Stimulated activated CD8-positive, alpha-beta memory T cell treated with anti-CD3 and anti-CD28 coated beads, Interleukin-4, amount 100 ng/mL, for 1 hour (primary cell): Measurements from ENCODE around the gene TNFAIP1.

Experiments
- DNase-seq, 2 donors: peaks; one replicate each; pipeline ENCODE4 v3.0.0-alpha.2; 2020; ENCODE audit warnings: low read depth in 2 of 2, low spot score in 1 of 2

Gene TNFAIP1

DNA sequence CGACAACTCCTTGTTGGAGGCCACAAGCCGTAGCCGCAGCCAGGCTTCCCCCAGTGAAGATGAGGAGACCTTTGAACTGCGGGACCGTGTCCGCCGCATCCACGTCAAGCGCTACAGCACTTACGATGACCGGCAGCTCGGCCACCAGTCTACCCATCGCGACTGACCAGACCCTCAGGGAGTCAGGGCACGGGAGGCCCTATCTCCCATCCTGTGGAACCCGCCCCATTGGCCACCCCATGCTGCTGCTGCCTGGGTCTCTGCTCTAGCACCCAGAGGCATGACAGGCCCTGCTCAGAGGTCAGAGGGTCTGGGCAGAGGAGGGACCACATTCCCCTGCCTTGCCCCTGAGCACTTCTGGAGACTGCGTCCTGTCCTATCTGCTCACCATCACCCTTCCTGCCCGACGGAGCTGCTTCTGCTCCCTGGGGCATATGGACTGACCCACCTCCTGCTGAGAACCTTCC lies 8.9 kb downstream of the TNFAIP1 start:
- DNase-seq: no peak

DNA sequence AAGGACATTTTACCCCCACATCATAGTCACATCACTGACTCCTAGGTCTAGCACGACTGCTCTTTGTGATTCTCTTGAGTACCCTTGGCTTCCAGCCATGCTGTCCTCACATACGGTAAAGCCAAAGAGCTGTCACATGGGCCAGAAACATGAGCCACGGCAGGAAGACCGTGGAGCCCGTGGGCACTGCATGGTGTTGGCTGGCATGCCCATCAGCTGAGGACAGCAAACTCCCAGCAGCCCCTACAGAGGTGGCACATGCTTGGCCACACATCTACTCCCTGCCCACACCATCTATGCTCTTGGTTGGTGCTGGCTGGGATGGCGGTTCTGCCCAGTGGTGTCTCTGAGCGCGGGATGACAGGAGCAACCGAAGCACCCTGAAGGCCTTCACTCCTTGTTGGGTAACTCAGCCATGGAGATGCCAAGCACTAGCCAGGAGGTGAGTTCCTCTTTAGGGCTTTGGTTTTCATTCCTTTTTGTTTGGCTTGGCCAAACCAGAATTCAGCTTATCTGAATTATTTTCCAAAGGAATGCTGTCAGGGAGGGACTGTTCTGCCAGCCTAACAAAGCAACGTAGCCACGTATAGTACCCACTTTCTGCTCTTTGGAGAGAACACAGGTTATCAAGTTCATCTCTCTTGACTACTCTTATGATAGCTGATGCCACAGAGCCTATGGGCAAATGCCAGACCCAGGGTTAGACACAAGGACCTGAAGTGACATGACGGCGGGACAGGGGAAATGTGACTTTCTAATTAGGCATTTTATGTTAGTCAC lies 10.0 kb downstream of the TNFAIP1 start:
- no peak for DNase-seq

GRCh38 chr17:28346199-28346580 lies 10.6 kb downstream of the TNFAIP1 start:
- DNase-seq: no peak

- no peak for DNase-seq
Measured at GRCh38 chr17:28346746-28347246, 11.2 kb downstream of the TNFAIP1 start.

GRCh38 chr17:28347261-28347891 lies 11.8 kb downstream of the TNFAIP1 start:
- no peak for DNase-seq

- DNase-seq: no peak
Measured at GRCh38 chr17:28348979-28349378, 13.4 kb downstream of the TNFAIP1 start.

- no peak for DNase-seq
Measured at GRCh38 chr17:28350271-28350670, 14.7 kb downstream of the TNFAIP1 start.

- DNase-seq: peak; percentile 85 to 91
Measured at GRCh38 chr17:28357061-28357900, 21.7 kb downstream of the TNFAIP1 start, which contains the start of gene POLDIP2. Gene POLDIP2 (minus strand): TSS chr17:28357527. CDS start chr17:28357448, 79 bp downstream.

DNA sequence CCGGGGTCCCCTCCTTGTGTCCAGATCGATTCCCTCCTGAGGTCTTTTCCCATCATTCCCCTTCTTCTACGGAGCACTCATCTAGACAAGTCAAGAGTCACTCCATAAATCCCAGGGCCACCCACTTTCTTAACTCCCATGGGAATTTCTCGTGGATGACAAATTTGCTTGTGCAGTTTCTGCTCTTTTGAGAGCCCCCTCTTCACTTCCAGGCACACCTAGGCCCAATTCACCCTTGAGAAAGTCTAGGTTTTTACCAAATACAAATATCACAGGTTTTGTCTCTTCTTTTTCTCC lies 22.3 kb downstream of the TNFAIP1 start:
- no peak for DNase-seq

DNA sequence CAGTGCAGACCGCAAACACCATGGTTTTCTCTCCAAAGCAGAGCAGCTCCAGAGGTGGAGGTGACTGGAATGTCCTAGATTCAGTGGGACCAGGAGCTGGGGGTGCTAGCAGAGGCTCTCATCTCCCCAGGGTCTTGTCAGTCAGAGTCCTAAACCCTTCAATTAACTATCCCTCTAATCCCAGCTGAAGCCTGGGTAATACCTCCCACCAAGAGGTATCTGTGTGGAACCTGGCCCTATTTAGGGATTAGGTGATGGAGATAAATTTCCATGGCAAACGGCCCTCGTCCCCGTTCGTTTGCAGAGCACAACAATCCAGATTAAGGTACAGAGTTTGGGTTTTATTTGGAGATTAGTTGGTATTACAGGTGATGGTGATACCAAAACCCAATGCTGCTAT lies 27.6 kb downstream of the TNFAIP1 start:
- no peak for DNase-seq

DNA sequence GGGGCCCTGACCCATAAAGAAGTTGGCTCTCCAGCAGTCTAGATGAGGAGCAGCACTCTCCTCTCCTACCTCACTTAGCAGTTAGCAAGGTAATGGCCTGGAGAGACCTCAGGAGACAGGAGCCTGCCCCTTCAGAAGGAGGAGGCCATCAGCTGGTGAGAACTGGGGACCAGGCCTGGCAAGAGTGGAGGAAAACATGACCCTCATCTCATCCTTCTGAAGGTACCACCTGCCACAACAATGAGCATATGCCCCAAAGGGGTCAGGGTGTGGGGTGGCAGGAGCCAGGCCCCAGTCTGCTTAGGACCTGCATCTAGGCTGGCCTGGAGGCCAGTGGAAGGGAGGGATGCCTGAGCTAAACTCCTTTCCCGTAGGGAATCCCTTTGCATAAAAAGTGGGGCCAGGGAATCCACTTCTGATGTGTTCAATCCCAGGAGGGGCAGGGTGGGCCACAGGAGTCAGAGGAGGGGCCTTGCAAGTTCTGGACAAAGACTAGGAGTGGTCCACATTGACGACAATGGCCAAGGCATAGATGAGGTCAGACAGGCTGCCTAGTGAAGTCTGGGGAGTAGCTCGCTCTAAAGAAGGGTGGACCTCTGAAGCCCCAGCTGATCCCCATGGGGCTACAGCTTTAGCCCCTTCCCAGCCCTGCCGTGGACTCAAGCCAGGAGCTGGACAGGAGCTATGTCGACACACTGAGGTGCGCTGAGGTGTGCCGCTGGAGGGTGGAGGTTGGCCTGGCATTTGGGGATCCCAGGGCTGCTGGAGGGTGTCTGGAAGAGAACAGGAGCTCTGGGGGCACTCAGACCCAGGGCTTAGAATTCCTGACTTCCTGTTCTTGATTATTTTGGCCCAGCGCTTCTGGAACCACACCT lies 28.5 kb downstream of the TNFAIP1 start:
- DNase-seq: no peak

DNA sequence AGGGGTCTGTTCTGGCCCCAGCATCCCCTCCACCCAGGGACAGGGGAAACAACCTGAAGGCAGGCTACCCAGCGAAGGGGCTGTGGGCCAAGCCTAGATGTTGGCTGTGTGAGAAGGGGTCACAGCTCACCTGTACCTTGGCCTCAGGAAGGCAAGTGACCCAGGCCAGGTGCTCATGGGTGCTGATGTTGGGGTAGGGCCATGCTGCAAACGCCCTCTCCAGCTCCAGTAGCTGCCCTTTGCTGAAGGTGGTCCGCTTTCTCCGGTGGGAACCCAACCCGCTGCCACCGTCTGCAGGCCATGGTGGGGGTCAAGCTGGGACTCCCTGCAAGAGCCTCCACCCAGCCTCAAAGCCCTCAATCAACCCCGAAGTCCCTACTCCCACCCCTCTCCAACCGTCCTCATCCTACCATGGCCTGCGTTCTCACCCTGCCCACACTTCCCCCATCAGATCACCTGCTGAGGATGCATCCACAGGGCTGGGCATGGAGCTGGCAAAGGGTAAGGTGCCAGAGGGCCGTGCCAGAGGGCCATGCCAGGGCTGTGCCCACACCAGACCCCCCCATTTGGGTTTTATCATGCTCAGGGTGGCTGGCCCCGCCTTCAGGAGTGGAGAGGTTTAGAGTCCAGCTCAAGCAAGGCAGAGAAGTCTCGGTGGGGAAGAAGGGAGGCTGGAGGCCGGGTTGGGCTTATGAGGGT lies 29.3 kb downstream of the TNFAIP1 start, which contains the start of gene SEBOX:
Gene SEBOX, minus strand, starts transcription at position 535 of the 699 bp plus-strand sequence. Its CDS starts 48 bp downstream, at position 487.
- DNase-seq: no peak

DNA sequence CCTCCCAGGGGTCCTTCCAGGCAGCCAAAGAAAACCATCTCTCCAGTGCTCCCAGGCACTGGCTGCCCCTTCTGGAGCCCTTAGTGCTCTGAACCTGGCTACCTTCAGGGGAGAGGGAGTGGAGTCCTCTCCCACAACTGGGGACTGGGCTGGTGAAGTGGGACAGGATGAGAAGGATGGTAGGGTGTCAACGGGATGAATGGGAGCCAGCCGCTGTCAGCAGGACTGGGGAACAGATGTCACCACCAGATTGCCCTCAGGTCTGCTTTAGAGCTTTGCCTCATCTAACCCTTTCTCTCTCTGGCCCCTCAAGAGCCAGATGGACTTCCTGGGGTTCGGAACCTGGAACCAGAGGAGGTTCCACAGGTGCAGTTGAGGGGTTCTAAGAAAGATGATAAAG lies 29.9 kb downstream of the TNFAIP1 start:
- no peak for DNase-seq

DNA sequence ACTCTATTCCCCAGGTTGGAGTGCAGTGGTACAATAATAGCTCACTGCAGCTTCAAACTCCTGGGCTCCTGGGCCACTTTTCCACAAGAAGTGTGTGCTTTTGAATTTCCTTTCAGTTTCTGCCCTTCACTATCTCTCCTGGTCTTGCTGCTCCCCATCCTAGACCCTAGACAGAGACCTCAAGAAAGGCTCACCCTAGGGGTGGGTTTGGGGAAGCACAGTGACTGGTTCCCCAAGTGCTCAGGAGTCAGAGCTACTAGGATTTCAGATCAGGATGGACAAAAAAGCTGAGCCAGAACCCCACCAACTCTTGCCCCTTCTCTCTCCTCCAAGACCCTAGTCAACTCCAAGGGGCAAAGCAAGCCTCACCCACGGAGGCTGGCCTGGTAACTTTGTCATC lies 31.0 kb downstream of the TNFAIP1 start:
- DNase-seq: no peak

DNA sequence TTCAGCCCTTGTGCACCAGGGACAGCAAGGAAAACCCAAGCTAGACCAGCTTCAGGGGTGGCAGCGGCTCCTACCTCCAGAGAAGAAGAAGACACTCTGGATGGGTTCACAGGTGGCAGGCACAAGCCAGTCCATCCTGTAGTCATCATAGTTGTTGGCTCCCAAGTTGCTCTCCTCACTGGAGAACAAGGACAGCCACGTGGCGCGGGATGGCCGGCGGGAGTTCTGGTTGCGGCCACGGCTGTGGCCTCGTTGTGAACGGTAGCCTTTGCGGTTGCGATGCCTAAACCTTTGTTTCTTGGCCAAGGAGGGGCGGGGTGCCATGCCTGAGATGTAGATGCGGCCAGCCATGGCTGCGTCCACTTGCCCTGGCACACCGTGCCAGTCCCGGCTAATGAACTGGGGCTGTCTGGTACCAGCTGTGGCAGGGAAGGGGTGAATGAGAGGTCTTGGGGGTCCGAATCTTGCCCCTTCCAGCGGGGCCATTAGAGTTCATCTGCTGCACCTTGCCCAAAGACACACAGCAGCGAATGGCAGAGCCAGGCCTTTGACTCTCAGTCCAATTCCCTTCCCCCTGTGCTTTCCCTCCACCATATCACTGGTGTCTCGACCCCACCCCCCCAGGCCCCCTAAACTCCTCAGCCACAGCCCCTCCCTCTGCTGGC lies 32.2 kb downstream of the TNFAIP1 start:
- DNase-seq: no peak

- no peak for DNase-seq
Measured at GRCh38 chr17:28368306-28368831, 32.8 kb downstream of the TNFAIP1 start.

GRCh38 chr17:28368915-28369683 lies 33.5 kb downstream of the TNFAIP1 start:
- DNase-seq: no peak

DNA sequence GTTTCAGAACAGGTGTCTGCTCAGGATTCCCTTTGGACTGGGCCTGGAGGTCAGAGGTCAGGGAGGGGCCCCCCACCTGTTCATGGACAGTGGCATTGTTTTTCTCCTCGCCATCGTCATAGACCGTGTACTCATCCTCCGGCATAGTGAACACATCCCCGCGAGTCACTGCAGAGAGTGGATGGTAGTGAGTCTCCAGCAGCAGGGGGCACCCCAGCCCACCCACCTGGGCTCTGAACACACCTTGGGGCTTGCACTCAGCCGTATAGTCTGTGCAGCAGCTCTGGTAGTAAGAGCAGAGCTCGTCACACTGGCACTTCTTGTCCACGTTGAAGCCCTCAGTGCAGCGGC lies 34.1 kb downstream of the TNFAIP1 start:
- no peak for DNase-seq
